HEK293 (cell line): ENCODE results near the gene ALOX12B.

Experiments used
- BCL11B ChIP-seq: fragments of 450-650 bp; formaldehyde crosslinking; IDR thresholded peaks from 2 replicates; pipeline ENCODE4 v1.5.1; 2016; ENCODE audit warnings: low read depth, missing biosample characterization, missing genetic modification characterization
- EGR2 ChIP-seq: fragments of 450-650 bp; formaldehyde crosslinking; IDR thresholded peaks from 2 replicates; pipeline ENCODE4 v1.5.1; 2016; ENCODE audit warnings: low read depth, missing biosample characterization, missing genetic modification characterization
- HOXC10 ChIP-seq: sonication (generic); formaldehyde crosslinking; IDR thresholded peaks from 2 replicates; pipeline ENCODE4 v1.8.1; 2023; ENCODE audit warnings: mild to moderate bottlenecking, missing genetic modification reagents
- SETDB1 ChIP-seq: IDR thresholded peaks from one replicate; pipeline ENCODE4 v1.6.1; 2017; ENCODE audit warnings: mild to moderate bottlenecking, low read length, moderate library complexity, mixed read lengths; ENCODE audit not compliant: insufficient read length
- ZEB2 ChIP-seq: fragments of 450-650 bp; formaldehyde crosslinking; IDR thresholded peaks from 2 replicates; pipeline ENCODE4 v1.5.1; 2016; ENCODE audit warnings: missing biosample characterization, missing genetic modification characterization
- ZFP41 ChIP-seq: fragments of 450-650 bp; formaldehyde crosslinking; IDR thresholded peaks from 2 replicates; pipeline ENCODE4 v1.5.1; 2016; ENCODE audit warnings: missing biosample characterization, missing genetic modification characterization, borderline replicate concordance
- ZIC2 ChIP-seq: fragments of 450-650 bp; formaldehyde crosslinking; IDR thresholded peaks from 2 replicates; pipeline ENCODE4 v1.5.1; 2016; ENCODE audit warnings: missing biosample characterization, missing genetic modification characterization
- ZNF175 ChIP-seq: fragments of 450-650 bp; formaldehyde crosslinking; IDR thresholded peaks from 2 replicates; pipeline ENCODE4 v1.5.1; 2016; ENCODE audit warnings: missing biosample characterization, missing genetic modification characterization
- ZNF223 ChIP-seq: fragments of 450-650 bp; formaldehyde crosslinking; IDR thresholded peaks from 2 replicates; pipeline ENCODE4 v1.5.1; 2016; ENCODE audit warnings: missing biosample characterization, missing genetic modification characterization
- ZNF248 ChIP-seq: fragments of 450-650 bp; formaldehyde crosslinking; IDR thresholded peaks from 2 replicates; pipeline ENCODE4 v1.5.1; 2017; ENCODE audit warnings: missing biosample characterization, missing genetic modification characterization
- ZNF324 ChIP-seq: fragments of 450-650 bp; formaldehyde crosslinking; IDR thresholded peaks from 2 replicates; pipeline ENCODE4 v1.5.1; 2016; ENCODE audit warnings: missing biosample characterization, missing genetic modification characterization
- ZNF354C ChIP-seq: fragments of 450-650 bp; formaldehyde crosslinking; IDR thresholded peaks from 2 replicates; pipeline ENCODE4 v1.5.1; 2016; ENCODE audit warnings: missing biosample characterization, missing genetic modification characterization, low read depth, borderline replicate concordance
- ZNF548 ChIP-seq: fragments of 450-650 bp; formaldehyde crosslinking; IDR thresholded peaks from 2 replicates; pipeline ENCODE4 v1.5.1; 2016; ENCODE audit warnings: missing biosample characterization, missing genetic modification characterization
- ZNF555 ChIP-seq: fragments of 450-650 bp; formaldehyde crosslinking; conservative IDR thresholded peaks from 2 replicates; pipeline ENCODE4 v1.5.1; 2017; ENCODE audit warnings: missing biosample characterization, mild to moderate bottlenecking, missing genetic modification characterization, inconsistent platforms
- ZNF621 ChIP-seq: fragments of 450-650 bp; formaldehyde crosslinking; IDR thresholded peaks from 2 replicates; pipeline ENCODE4 v1.5.1; 2017; ENCODE audit warnings: missing biosample characterization, missing genetic modification characterization
- ZNF76 ChIP-seq: fragments of 450-650 bp; formaldehyde crosslinking; IDR thresholded peaks from 2 replicates; pipeline ENCODE4; 2016; ENCODE audit warnings: low read depth, missing biosample characterization, missing genetic modification characterization, borderline replicate concordance
- ZNF843 ChIP-seq: fragments of 450-650 bp; formaldehyde crosslinking; IDR thresholded peaks from 2 replicates; pipeline ENCODE4 v1.5.1; 2016; ENCODE audit warnings: missing biosample characterization, missing genetic modification characterization
- TF ChIP-seq, protein P1 (sequence below): fragments of 450-650 bp; formaldehyde crosslinking; IDR thresholded peaks from 2 replicates; pipeline ENCODE4 v1.5.1; 2016; ENCODE audit warnings: missing biosample characterization, missing genetic modification characterization
- TF ChIP-seq, protein P2 (sequence below): fragments of 450-650 bp; formaldehyde crosslinking; IDR thresholded peaks from 2 replicates; pipeline ENCODE4; 2016; ENCODE audit warnings: missing biosample characterization, missing genetic modification characterization
- TF ChIP-seq, protein P3 (sequence below): fragments of 450-650 bp; formaldehyde crosslinking; IDR thresholded peaks from 2 replicates; pipeline ENCODE4 v1.5.1; 2016; ENCODE audit warnings: missing biosample characterization, missing genetic modification characterization
- TF ChIP-seq, protein P4 (sequence below): fragments of 450-650 bp; formaldehyde crosslinking; IDR thresholded peaks from 2 replicates; pipeline ENCODE4 v1.5.1; 2016; ENCODE audit warnings: missing biosample characterization, missing genetic modification characterization
- TF ChIP-seq, protein P5 (sequence below): fragments of 450-650 bp; formaldehyde crosslinking; IDR thresholded peaks from 2 replicates; pipeline ENCODE4 v1.5.1; 2016; ENCODE audit warnings: missing biosample characterization, missing genetic modification characterization
- TF ChIP-seq, protein P6 (sequence below): fragments of 450-650 bp; formaldehyde crosslinking; IDR thresholded peaks from 2 replicates; pipeline ENCODE4 v1.5.1; 2016; ENCODE audit warnings: missing biosample characterization, missing genetic modification characterization, borderline replicate concordance
- TF ChIP-seq, protein P7 (sequence below): fragments of 450-650 bp; formaldehyde crosslinking; IDR thresholded peaks from 2 replicates; pipeline ENCODE4 v1.5.1; 2016; ENCODE audit warnings: missing biosample characterization, missing genetic modification characterization

Gene ALOX12B

DNA sequence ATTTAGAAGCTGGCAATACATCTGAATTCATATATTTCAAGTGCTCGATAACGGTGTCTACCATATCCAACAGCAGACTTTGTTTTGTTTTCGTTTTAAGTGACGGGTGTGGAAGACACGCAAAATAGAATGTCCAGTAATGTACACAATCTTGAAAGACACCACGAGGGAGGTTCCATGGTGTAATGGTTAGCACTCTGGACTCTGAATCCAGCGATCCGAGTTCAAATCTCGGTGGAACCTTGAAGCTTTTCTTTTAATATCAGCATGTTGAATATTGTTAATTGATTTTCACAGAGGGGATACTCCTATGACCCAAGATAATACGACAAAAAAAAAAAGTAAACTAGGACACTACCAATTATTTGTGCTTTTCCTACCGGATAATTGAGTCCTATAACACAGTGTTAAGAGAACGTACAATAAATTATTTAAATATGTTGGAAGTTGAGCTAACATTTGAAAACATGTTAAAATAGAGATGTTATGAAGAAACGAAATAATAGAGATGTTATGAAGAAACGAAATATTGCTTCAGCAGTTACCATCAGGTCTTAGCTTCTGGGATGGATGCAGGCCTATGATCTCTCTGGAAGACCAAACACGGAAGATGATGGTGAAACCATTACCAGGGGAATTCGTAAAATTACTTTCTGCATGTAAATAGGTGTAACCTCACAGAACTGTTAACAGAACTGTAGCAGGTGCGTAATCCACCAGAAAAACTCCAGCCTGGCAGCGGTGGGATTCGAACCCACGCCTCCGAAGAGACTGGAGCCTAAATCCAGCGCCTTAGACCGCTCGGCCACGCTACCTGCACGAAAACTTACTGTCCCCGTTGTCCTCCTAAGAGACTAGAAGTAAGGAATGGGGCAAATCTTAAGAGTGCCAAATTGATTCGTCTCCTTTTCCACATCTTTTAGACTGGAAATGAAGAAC lies 32.3 kb upstream of the ALOX12B start (continued):
- TF ChIP-seq, protein P1, sequence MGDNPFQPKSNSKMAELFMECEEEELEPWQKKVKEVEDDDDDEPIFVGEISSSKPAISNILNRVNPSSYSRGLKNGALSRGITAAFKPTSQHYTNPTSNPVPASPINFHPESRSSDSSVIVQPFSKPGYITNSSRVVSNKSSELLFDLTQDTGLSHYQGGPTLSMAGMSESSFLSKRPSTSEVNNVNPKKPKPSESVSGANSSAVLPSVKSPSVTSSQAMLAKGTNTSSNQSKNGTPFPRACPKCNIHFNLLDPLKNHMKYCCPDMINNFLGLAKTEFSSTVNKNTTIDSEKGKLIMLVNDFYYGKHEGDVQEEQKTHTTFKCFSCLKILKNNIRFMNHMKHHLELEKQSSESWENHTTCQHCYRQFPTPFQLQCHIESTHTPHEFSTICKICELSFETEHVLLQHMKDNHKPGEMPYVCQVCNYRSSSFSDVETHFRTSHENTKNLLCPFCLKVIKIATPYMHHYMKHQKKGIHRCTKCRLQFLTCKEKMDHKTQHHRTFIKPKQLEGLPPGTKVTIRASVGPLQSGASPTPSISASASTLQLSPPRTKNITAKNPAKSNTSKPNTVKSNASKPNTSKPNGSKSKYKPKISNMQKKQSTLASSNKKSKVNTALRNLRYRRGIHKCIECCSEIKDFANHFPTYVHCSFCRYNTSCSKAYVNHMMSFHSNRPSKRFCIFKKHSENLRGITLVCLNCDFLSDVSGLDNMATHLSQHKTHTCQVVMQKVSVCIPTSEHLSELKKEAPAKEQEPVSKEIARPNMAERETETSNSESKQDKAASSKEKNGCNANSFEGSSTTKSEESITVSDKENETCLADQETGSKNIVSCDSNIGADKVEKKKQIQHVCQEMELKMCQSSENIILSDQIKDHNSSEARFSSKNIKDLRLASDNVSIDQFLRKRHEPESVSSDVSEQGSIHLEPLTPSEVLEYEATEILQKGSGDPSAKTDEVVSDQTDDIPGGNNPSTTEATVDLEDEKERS (tag by site-specific recombination) = peak; percentile 47
- TF ChIP-seq, protein P2, sequence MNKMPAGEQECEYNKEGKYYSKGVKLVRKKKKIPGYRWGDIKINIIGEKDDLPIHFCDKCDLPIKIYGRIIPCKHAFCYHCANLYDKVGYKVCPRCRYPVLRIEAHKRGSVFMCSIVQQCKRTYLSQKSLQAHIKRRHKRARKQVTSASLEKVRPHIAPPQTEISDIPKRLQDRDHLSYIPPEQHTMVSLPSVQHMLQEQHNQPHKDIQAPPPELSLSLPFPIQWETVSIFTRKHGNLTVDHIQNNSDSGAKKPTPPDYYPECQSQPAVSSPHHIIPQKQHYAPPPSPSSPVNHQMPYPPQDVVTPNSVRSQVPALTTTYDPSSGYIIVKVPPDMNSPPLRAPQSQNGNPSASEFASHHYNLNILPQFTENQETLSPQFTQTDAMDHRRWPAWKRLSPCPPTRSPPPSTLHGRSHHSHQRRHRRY = no peak
- TF ChIP-seq ZNF354C (tag by site-specific recombination) (no peak), ZNF223 (tag by site-specific recombination) (no peak), ZNF248 (no peak), ZNF324 (peak; percentile 27; the same call in 1 of the 2 replicates), ZNF548 (tag by site-specific recombination) (no peak), HOXC10 (0 out of 2 replicates have a peak, but pooled peaks have one; percentile 16), ZNF843 (tag by site-specific recombination) (no peak), ZNF76 (tag by site-specific recombination) (no peak; the same call in 1 of the 2 replicates), ZFP41 (tag by site-specific recombination) (no peak), SETDB1 (no peak), ZNF621 (tag by site-specific recombination) (no peak), BCL11B (tag by site-specific recombination) (peak; percentile 52; the same call in 1 of the 2 replicates), ZEB2 (tag by site-specific recombination) (peak; percentile 88), ZNF175 (tag by site-specific recombination) (no peak), ZNF555 (no peak), ZIC2 (tag by site-specific recombination) (peak; percentile 14; the same call in 1 of the 2 replicates), EGR2 (tag by site-specific recombination) (no peak)
- TF ChIP-seq, protein P3, sequence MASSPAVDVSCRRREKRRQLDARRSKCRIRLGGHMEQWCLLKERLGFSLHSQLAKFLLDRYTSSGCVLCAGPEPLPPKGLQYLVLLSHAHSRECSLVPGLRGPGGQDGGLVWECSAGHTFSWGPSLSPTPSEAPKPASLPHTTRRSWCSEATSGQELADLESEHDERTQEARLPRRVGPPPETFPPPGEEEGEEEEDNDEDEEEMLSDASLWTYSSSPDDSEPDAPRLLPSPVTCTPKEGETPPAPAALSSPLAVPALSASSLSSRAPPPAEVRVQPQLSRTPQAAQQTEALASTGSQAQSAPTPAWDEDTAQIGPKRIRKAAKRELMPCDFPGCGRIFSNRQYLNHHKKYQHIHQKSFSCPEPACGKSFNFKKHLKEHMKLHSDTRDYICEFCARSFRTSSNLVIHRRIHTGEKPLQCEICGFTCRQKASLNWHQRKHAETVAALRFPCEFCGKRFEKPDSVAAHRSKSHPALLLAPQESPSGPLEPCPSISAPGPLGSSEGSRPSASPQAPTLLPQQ = no peak; the same call in none of the 2 replicates
- TF ChIP-seq, protein P4, sequence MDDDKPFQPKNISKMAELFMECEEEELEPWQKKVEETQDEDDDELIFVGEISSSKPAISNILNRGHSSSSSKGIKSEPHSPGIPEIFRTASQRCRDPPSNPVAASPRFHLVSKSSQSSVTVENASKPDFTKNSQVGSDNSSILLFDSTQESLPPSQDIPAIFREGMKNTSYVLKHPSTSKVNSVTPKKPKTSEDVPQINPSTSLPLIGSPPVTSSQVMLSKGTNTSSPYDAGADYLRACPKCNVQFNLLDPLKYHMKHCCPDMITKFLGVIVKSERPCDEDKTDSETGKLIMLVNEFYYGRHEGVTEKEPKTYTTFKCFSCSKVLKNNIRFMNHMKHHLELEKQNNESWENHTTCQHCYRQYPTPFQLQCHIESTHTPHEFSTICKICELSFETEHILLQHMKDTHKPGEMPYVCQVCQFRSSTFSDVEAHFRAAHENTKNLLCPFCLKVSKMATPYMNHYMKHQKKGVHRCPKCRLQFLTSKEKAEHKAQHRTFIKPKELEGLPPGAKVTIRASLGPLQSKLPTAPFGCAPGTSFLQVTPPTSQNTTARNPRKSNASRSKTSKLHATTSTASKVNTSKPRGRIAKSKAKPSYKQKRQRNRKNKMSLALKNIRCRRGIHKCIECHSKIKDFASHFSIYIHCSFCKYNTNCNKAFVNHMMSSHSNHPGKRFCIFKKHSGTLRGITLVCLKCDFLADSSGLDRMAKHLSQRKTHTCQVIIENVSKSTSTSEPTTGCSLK (tag by site-specific recombination) = no peak
- TF ChIP-seq, protein P5, sequence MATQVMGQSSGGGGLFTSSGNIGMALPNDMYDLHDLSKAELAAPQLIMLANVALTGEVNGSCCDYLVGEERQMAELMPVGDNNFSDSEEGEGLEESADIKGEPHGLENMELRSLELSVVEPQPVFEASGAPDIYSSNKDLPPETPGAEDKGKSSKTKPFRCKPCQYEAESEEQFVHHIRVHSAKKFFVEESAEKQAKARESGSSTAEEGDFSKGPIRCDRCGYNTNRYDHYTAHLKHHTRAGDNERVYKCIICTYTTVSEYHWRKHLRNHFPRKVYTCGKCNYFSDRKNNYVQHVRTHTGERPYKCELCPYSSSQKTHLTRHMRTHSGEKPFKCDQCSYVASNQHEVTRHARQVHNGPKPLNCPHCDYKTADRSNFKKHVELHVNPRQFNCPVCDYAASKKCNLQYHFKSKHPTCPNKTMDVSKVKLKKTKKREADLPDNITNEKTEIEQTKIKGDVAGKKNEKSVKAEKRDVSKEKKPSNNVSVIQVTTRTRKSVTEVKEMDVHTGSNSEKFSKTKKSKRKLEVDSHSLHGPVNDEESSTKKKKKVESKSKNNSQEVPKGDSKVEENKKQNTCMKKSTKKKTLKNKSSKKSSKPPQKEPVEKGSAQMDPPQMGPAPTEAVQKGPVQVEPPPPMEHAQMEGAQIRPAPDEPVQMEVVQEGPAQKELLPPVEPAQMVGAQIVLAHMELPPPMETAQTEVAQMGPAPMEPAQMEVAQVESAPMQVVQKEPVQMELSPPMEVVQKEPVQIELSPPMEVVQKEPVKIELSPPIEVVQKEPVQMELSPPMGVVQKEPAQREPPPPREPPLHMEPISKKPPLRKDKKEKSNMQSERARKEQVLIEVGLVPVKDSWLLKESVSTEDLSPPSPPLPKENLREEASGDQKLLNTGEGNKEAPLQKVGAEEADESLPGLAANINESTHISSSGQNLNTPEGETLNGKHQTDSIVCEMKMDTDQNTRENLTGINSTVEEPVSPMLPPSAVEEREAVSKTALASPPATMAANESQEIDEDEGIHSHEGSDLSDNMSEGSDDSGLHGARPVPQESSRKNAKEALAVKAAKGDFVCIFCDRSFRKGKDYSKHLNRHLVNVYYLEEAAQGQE (tag by site-specific recombination) = no peak
- TF ChIP-seq, protein P6, sequence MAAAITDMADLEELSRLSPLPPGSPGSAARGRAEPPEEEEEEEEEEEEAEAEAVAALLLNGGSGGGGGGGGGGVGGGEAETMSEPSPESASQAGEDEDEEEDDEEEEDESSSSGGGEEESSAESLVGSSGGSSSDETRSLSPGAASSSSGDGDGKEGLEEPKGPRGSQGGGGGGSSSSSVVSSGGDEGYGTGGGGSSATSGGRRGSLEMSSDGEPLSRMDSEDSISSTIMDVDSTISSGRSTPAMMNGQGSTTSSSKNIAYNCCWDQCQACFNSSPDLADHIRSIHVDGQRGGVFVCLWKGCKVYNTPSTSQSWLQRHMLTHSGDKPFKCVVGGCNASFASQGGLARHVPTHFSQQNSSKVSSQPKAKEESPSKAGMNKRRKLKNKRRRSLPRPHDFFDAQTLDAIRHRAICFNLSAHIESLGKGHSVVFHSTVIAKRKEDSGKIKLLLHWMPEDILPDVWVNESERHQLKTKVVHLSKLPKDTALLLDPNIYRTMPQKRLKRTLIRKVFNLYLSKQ (tag by site-specific recombination) = no peak
- TF ChIP-seq, protein P7, sequence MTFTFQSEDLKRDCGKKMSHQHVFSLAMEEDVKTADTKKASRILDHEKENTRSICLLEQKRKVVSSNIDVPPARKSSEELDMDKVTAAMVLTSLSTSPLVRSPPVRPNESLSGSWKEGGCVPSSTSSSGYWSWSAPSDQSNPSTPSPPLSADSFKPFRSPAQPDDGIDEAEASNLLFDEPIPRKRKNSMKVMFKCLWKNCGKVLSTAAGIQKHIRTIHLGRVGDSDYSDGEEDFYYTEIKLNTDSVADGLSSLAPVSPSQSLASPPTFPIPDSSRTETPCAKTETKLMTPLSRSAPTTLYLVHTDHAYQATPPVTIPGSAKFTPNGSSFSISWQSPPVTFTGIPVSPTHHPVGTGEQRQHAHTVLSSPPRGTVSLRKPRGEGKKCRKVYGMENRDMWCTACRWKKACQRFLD = no peak
